Testis (tissue), 2 donors: ENCODE measurements around the gene UBXN6.

ENCODE experiments used
- POLR2A ChIP-seq: fragments of 450-650 bp; IDR thresholded peaks from one replicate; pipeline ENCODE4 v1.6.1; 2017; ENCODE audit warnings: antibody characterized with exemption, mild to moderate bottlenecking, moderate library complexity
- TF ChIP-seq, protein P1 (sequence below), 3 experiments: fragments of 450-650 bp in 2 of 3; fragments of 200-600 bp in 1 of 3; sonication (generic) in 1 of 3; IDR thresholded peaks; one replicate each; pipeline ENCODE4 v1.5.1; 2016 to 2019; ENCODE audit warnings: antibody characterized with exemption in 3 of 3, mild to moderate bottlenecking in 2 of 3, moderate library complexity in 1 of 3

DNA sequence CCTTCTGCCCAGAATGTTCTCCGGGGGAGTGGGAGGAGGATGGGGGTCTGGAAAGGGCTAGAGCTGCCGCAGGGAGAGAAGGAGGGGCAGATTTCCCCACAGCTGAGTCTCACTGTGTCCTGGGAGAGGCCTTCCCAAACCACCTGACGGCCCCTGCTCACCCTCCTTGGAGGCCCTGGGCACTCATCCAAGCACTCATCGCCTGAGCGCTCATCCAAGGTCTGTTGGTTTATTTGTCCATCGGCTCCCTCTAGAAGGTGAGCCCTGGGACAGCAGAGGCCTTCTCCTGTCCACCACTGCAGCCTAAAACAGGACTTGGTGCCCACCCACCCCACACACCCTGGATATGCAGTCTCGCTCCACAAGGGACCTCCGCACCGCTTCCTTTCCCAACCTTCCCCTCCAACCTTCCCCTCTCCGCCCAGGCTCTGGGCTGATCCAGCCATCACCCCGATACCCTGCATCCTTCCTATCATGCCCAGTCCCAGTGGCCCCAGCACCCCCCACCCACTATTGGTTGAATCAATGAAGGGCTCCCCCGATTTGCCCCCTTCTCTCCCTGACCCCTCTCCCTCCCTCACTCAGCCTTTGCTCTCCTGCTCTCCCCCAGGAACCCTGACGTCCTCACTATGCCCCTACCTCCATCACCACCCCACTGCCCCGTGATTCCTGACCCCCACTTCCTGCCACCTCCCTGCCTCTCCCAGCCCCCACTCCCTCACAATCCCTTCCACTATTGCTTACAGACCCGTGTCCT lies 1.7 kb downstream of the UBXN6 start:
- TF ChIP-seq, protein P1, sequence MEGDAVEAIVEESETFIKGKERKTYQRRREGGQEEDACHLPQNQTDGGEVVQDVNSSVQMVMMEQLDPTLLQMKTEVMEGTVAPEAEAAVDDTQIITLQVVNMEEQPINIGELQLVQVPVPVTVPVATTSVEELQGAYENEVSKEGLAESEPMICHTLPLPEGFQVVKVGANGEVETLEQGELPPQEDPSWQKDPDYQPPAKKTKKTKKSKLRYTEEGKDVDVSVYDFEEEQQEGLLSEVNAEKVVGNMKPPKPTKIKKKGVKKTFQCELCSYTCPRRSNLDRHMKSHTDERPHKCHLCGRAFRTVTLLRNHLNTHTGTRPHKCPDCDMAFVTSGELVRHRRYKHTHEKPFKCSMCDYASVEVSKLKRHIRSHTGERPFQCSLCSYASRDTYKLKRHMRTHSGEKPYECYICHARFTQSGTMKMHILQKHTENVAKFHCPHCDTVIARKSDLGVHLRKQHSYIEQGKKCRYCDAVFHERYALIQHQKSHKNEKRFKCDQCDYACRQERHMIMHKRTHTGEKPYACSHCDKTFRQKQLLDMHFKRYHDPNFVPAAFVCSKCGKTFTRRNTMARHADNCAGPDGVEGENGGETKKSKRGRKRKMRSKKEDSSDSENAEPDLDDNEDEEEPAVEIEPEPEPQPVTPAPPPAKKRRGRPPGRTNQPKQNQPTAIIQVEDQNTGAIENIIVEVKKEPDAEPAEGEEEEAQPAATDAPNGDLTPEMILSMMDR (IDR thresholded peaks at IDR 0.05): no peak
- no peak for TF ChIP-seq POLR2A
